IMR-90 (cell line): Measurements from ENCODE around the gene PSMC3.

ENCODE experiments used
- CEBPB ChIP-seq: IDR thresholded peaks from 2 replicates; pipeline ENCODE4 v1.6.1; 2012; ENCODE audit warnings: low read depth, low read length, improper control_type of control experiment
- CTCF ChIP-seq: conservative IDR thresholded peaks from 2 replicates; pipeline ENCODE4 v1.5.1; 2012; ENCODE audit warnings: mild to moderate bottlenecking, low read depth, low read length, improper control_type of control experiment
- FOS ChIP-seq: fragments of 150-350 bp; IDR thresholded peaks from 2 replicates; pipeline ENCODE4 v1.6.1; 2016; ENCODE audit warnings: low read depth, low read length
- MAZ ChIP-seq: IDR thresholded peaks from 2 replicates; pipeline ENCODE4 v1.6.1; 2012; ENCODE audit warnings: low read depth, mild to moderate bottlenecking, low read length, improper control_type of control experiment, moderate library complexity, borderline replicate concordance
- MXI1 ChIP-seq: IDR thresholded peaks from 2 replicates; pipeline ENCODE4 v1.6.1; 2012; ENCODE audit warnings: low read depth, mild to moderate bottlenecking, low read length, moderate library complexity, borderline replicate concordance
- POLR2A ChIP-seq: IDR thresholded peaks from 2 replicates; pipeline ENCODE4 v1.6.1; 2012; ENCODE audit warnings: mild to moderate bottlenecking, low read depth, low read length
- RAD21 ChIP-seq: IDR thresholded peaks from 2 replicates; pipeline ENCODE4 v1.6.1; 2012; ENCODE audit warnings: low read length, improper control_type of control experiment
- RCOR1 ChIP-seq: IDR thresholded peaks from 2 replicates; pipeline ENCODE4 v1.6.1; 2012; ENCODE audit warnings: mild to moderate bottlenecking, low read length, improper control_type of control experiment; ENCODE audit not compliant: insufficient replicate concordance
- RFX5 ChIP-seq: IDR thresholded peaks from 2 replicates; pipeline ENCODE4 v1.8.0; 2012; ENCODE audit warnings: low read depth, mild to moderate bottlenecking, low read length, moderate library complexity
- SMC3 ChIP-seq: fragments of 150-350 bp; IDR thresholded peaks from 2 replicates; pipeline ENCODE4 v1.6.1; 2016; ENCODE audit warnings: low read depth, mild to moderate bottlenecking, antibody characterized with exemption, low read length, moderate library complexity
- USF2 ChIP-seq: fragments of 150-350 bp; IDR thresholded peaks from 2 replicates; pipeline ENCODE4 v1.6.1; 2017; ENCODE audit warnings: mild to moderate bottlenecking, antibody characterized with exemption, low read length, low read depth

GRCh38 chr11:47378010-47378835 lies 48.0 kb downstream of the PSMC3 start, which contains the start of gene SPI1:
- no peak for TF ChIP-seq CTCF
- no peak for TF ChIP-seq RAD21
- TF ChIP-seq POLR2A = no peak
- no peak for TF ChIP-seq SMC3
- no peak for TF ChIP-seq USF2
- TF ChIP-seq MAZ = no peak
- no peak for TF ChIP-seq MXI1
- no peak for TF ChIP-seq FOS
- TF ChIP-seq RCOR1 = no peak
- no peak for TF ChIP-seq CEBPB
- no peak for TF ChIP-seq RFX5
